GM18505 (cell line): ENCODE results near the gene SUSD5.

ENCODE experiments used
- ATAC-seq: cut with Tn5 transposase; IDR thresholded peaks from one replicate; pipeline ENCODE4 v1.9.1; 2021; ENCODE audit not compliant: unreplicated experiment
- POLR2A ChIP-seq: IDR thresholded peaks from 4 replicates; pipeline ENCODE4 v1.6.1; 2011; ENCODE audit warnings: borderline replicate concordance; ENCODE audit not compliant: insufficient read depth, insufficient read length; ENCODE audit errors: extremely low read depth

Gene SUSD5

DNA sequence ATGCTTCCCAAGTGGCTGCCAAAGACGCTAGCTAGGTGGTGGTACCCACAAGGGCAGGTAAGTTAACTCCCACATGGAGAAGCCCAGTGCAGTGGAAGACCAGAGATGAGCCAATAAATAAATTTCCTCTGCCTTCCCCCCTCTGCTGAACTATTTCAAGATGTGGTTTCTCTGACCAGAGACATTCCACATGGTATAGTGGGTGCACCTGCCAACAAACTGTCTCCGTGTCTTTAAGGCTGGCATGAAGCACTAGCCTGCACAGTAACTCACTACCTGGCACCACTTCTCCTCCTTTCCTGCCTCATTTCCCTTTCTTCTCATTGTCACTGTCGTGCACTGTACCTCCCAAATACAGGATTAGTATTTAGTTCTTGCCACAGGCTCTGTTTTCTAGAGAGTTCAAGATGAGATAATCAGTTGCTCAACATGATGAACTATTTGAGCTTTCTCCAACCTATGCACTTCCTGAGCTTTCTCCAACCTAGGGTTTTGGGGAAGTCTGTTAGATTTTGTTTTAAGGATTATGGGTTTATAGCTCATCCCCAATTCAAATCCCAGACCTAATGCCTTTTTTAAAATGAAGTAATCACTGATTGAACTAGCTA is 113.2 kb downstream of the SUSD5 start:
- ATAC-seq: no peak
- TF ChIP-seq POLR2A: no peak

- no peak for TF ChIP-seq POLR2A
- ATAC-seq: no peak
Observed at GRCh38 chr3:33104803-33105202, 113.8 kb downstream of the SUSD5 start.

DNA sequence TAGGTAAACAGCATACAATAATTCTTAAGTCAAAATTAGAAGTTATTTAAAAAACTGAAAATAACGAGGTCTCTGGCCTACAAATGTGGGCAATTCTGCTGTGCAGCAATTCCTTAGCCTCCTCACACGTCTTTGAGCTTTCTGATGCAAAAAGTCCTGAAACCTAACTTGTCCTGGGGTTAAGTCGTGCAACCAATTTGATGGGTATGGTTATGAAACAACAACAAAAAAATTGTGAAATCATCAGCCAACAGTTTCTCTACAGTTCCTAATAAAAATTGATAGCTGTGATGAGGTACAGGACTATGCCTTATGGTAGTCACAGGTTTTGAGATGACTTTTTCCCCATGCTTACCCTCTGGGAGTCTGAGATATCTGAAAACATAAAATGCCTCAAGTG is 115.1 kb downstream of the SUSD5 start:
- no peak for ATAC-seq
- no peak for TF ChIP-seq POLR2A

DNA sequence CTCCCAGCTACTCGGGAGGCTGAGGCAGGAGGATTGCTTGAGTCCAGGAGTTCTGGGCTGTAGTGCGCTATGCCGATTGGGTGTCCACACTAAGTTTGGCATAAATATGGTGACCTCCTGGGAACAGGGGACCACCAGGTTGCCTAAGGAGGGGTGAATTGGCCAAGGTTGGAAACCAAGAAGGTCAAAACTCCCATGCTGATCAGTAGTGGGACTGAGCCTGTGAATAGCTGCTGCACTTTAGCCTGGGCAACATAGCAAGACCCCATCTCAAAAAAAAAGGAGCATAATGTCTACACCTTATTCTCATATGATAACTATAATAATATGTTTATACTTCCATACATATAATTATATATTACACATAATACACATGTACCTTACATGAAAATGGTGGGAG is 115.6 kb downstream of the SUSD5 start:
- ATAC-seq: no peak

DNA sequence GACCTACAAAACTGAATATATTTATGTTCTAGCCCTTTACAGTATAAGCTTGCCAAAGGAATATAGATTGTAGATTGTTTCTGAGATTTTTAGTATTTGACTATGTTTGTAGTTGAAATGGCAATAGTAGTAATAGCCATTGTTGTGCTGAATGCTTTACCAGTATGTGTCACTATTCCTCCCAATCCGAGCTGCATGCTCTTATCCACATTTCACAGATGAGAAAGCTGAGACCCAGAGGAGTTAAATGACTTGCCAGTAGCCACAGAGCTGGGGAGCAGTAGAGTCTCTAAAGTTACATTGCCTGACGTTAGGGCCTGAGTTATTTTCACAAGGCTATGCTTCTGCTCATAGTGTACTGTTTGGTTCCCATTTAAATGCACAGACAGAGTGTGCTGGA is 118.4 kb downstream of the SUSD5 start:
- TF ChIP-seq POLR2A: no peak
- ATAC-seq: no peak

More for the DNA sequence above, 115.6 kb downstream of the SUSD5 start:
- TF ChIP-seq POLR2A: no peak
